ENCODE data around the gene SGCE. TPM values are rescaled to one million over a fixed set of nuclear protein-coding genes. Genes with fewer than 3 reads are reported as not detected.

The SGCE gene
- total and polyA plus RNA-seq, 2 experiments from 2014 or later = 46.1 to 54.8 TPM

DNA sequence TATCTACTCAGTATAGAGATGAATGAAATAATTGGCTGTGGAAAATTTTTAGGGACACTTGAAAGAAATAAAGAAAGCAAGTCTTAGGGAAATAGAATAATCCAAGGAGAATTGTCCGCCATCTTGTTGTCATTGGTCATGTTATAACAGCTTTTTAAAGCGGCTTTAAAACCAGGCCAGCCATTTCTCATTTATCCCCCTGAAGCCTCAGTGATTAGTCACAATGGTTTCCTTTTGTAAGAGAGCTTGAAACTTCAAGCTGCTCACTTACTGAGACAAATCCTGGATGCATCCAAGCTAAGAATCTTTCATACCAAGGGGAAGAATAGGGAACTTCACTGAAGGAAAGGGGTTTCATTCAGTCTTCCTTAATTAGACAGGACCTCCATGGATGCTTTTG is 67.9 kb downstream of the SGCE start:
- DNase-seq (ENCODE audit: low spot score) (no peak), ATAC-seq (no peak)
- Histone ChIP-seq H3K9me2 (ENCODE audit: insufficient read depth) (0 out of 2 replicates have a peak, but pooled peaks cover 5% of the 10 kb centered on the region), H3K79me2 (replicated peaks; ENCODE audit: insufficient read depth) (no peaks in the 10 kb centered on the region), H3F3A (replicated peaks; ENCODE audit: low read depth) (no peaks in the 10 kb centered on the region), H3K4me1 (ENCODE audit: insufficient read depth) (no peaks in the 10 kb centered on the region), H3K36me3 (ENCODE audit: insufficient read depth) (no peaks in the 10 kb centered on the region), H2AFZ (no peak overlapping the region), H4K20me1 (replicated peaks; ENCODE audit: insufficient read depth) (no peaks in the 10 kb centered on the region), H3K27me3 (ENCODE audit: insufficient read depth) (no peaks in the 10 kb centered on the region), H3K4me2 (no peak overlapping the region), H3K27ac (ENCODE audit: low read depth) (no peak overlapping the region), H3K4me3 (no peak overlapping the region)
- no peaks in the 10 kb centered on the region for H3K27me3 Mint-ChIP-seq (ENCODE audit: insufficient read depth, low read depth, poor library complexity)
- H3K36me3 Mint-ChIP-seq (ENCODE audit: low read depth) = peaks cover 20% of the 10 kb centered on the region; the same call in 2 of the 3 replicates
- peaks cover 9% of the 10 kb centered on the region; the same call in 1 of the 3 replicates for H3K4me1 Mint-ChIP-seq
- H3K27ac Mint-ChIP-seq = no peak overlapping the region
- peaks cover 5% of the 10 kb centered on the region; the same call in 1 of the 3 replicates for H3K9me3 Mint-ChIP-seq
- TF ChIP-seq POLR2AphosphoS5 (IDR thresholded peaks at IDR 0.05; ENCODE audit: low read depth) (no peak), NANOG (IDR thresholded peaks at IDR 0.05; ENCODE audit: borderline replicate concordance) (no peak), ZNF331 (CRISPR knock-in tag; IDR thresholded peaks at IDR 0.05; ENCODE audit: low read depth) (no peak), STAT1 (IDR thresholded peaks at IDR 0.05; ENCODE audit: unreplicated experiment) (no peak), ZNF114 (CRISPR knock-in tag; IDR thresholded peaks at IDR 0.05) (no peak), CREB1 (CRISPR knock-in tag; IDR thresholded peaks at IDR 0.05; ENCODE audit: low read depth) (no peak), JUNB (IDR thresholded peaks at IDR 0.05; ENCODE audit: unreplicated experiment) (no peak), EZH2 (IDR thresholded peaks at IDR 0.05; ENCODE audit: low read depth, unreplicated experiment) (no peak), EZH2phosphoT487 (IDR thresholded peaks at IDR 0.05; ENCODE audit: unreplicated experiment) (no peak)
- TF ChIP-seq, protein P1, sequence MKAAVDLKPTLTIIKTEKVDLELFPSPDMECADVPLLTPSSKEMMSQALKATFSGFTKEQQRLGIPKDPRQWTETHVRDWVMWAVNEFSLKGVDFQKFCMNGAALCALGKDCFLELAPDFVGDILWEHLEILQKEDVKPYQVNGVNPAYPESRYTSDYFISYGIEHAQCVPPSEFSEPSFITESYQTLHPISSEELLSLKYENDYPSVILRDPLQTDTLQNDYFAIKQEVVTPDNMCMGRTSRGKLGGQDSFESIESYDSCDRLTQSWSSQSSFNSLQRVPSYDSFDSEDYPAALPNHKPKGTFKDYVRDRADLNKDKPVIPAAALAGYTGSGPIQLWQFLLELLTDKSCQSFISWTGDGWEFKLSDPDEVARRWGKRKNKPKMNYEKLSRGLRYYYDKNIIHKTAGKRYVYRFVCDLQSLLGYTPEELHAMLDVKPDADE (IDR thresholded peaks at IDR 0.05) = no peak
- TF ChIP-seq, protein P2, sequence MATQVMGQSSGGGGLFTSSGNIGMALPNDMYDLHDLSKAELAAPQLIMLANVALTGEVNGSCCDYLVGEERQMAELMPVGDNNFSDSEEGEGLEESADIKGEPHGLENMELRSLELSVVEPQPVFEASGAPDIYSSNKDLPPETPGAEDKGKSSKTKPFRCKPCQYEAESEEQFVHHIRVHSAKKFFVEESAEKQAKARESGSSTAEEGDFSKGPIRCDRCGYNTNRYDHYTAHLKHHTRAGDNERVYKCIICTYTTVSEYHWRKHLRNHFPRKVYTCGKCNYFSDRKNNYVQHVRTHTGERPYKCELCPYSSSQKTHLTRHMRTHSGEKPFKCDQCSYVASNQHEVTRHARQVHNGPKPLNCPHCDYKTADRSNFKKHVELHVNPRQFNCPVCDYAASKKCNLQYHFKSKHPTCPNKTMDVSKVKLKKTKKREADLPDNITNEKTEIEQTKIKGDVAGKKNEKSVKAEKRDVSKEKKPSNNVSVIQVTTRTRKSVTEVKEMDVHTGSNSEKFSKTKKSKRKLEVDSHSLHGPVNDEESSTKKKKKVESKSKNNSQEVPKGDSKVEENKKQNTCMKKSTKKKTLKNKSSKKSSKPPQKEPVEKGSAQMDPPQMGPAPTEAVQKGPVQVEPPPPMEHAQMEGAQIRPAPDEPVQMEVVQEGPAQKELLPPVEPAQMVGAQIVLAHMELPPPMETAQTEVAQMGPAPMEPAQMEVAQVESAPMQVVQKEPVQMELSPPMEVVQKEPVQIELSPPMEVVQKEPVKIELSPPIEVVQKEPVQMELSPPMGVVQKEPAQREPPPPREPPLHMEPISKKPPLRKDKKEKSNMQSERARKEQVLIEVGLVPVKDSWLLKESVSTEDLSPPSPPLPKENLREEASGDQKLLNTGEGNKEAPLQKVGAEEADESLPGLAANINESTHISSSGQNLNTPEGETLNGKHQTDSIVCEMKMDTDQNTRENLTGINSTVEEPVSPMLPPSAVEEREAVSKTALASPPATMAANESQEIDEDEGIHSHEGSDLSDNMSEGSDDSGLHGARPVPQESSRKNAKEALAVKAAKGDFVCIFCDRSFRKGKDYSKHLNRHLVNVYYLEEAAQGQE (IDR thresholded peaks at IDR 0.05; ENCODE audit: unreplicated experiment) = no peak
- TF ChIP-seq, protein P3, sequence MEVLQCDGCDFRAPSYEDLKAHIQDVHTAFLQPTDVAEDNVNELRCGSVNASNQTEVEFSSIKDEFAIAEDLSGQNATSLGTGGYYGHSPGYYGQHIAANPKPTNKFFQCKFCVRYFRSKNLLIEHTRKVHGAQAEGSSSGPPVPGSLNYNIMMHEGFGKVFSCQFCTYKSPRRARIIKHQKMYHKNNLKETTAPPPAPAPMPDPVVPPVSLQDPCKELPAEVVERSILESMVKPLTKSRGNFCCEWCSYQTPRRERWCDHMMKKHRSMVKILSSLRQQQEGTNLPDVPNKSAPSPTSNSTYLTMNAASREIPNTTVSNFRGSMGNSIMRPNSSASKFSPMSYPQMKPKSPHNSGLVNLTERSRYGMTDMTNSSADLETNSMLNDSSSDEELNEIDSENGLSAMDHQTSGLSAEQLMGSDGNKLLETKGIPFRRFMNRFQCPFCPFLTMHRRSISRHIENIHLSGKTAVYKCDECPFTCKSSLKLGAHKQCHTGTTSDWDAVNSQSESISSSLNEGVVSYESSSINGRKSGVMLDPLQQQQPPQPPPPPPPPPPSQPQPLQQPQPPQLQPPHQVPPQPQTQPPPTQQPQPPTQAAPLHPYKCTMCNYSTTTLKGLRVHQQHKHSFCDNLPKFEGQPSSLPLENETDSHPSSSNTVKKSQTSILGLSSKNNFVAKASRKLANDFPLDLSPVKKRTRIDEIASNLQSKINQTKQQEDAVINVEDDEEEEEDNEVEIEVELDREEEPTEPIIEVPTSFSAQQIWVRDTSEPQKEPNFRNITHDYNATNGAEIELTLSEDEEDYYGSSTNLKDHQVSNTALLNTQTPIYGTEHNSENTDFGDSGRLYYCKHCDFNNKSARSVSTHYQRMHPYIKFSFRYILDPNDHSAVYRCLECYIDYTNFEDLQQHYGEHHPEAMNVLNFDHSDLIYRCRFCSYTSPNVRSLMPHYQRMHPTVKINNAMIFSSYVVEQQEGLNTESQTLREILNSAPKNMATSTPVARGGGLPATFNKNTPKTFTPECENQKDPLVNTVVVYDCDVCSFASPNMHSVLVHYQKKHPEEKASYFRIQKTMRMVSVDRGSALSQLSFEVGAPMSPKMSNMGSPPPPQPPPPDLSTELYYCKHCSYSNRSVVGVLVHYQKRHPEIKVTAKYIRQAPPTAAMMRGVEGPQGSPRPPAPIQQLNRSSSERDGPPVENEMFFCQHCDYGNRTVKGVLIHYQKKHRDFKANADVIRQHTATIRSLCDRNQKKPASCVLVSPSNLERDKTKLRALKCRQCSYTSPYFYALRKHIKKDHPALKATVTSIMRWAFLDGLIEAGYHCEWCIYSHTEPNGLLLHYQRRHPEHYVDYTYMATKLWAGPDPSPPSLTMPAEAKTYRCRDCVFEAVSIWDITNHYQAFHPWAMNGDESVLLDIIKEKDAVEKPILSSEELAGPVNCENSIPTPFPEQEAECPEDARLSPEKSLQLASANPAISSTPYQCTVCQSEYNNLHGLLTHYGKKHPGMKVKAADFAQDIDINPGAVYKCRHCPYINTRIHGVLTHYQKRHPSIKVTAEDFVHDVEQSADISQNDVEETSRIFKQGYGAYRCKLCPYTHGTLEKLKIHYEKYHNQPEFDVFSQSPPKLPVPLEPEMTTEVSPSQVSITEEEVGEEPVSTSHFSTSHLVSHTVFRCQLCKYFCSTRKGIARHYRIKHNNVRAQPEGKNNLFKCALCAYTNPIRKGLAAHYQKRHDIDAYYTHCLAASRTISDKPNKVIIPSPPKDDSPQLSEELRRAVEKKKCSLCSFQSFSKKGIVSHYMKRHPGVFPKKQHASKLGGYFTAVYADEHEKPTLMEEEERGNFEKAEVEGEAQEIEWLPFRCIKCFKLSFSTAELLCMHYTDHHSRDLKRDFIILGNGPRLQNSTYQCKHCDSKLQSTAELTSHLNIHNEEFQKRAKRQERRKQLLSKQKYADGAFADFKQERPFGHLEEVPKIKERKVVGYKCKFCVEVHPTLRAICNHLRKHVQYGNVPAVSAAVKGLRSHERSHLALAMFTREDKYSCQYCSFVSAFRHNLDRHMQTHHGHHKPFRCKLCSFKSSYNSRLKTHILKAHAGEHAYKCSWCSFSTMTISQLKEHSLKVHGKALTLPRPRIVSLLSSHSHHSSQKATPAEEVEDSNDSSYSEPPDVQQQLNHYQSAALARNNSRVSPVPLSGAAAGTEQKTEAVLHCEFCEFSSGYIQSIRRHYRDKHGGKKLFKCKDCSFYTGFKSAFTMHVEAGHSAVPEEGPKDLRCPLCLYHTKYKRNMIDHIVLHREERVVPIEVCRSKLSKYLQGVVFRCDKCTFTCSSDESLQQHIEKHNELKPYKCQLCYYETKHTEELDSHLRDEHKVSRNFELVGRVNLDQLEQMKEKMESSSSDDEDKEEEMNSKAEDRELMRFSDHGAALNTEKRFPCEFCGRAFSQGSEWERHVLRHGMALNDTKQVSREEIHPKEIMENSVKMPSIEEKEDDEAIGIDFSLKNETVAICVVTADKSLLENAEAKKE (CRISPR knock-in tag; IDR thresholded peaks at IDR 0.05) = no peak
- TF ChIP-seq, protein P4, sequence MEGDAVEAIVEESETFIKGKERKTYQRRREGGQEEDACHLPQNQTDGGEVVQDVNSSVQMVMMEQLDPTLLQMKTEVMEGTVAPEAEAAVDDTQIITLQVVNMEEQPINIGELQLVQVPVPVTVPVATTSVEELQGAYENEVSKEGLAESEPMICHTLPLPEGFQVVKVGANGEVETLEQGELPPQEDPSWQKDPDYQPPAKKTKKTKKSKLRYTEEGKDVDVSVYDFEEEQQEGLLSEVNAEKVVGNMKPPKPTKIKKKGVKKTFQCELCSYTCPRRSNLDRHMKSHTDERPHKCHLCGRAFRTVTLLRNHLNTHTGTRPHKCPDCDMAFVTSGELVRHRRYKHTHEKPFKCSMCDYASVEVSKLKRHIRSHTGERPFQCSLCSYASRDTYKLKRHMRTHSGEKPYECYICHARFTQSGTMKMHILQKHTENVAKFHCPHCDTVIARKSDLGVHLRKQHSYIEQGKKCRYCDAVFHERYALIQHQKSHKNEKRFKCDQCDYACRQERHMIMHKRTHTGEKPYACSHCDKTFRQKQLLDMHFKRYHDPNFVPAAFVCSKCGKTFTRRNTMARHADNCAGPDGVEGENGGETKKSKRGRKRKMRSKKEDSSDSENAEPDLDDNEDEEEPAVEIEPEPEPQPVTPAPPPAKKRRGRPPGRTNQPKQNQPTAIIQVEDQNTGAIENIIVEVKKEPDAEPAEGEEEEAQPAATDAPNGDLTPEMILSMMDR (conservative IDR thresholded peaks at IDR 0.05; ENCODE audit: low read depth in 2 of 2) = no peak
- H3K4me3 Mint-ChIP-seq = no peak overlapping the region

Measured in GM23338 (cell line).